Measurements from ENCODE around the gene TUBA1C. TPM values are rescaled to one million over a fixed set of nuclear protein-coding genes. Genes with fewer than 3 reads are reported as not detected.
"Not testable (repeated sequence)": the region's sequence is repeated elsewhere in the genome, so short reads cannot be mapped to it uniquely, and the experiment has no call there.

The TUBA1C gene
- total RNA-seq, 2 experiments from 2014 or later: 276 to 338 TPM

DNA sequence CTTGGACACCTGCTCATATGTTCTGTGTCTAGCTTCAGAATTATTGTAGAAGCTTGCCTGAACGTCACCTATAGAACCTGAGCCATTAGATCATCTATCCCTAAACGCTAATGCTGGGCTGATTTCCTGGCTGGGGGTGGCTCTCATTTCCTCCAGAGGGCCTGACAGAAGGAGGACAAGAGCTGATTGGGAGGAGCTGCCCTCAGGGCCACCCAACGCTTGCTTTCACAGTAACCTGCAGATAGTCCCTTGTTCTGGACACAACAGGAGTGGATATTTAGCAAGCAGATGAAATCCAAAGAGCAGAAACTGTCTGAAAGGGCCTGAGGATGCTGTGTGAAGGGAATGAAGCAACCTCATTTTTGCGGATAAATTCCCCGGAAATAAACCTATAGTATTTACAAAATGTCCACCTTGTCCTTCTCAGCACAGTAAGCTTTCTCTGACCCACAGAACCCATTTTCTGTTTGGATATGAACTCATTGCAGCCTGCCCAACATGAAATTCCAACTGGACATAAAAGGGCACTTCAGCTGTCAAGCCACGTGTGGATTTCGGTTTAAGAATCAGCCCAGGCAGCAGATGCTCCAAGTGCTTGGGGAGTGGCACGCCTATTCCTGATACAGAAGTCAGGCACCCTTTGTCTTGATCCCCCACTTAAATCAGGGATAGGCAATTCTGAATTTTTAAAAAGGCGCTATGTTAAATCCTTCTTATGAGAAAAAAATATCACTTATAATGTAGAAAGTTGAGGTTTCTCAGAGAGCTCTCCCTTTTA is 32.8 kb upstream of the TUBA1C start:
- Mint-ChIP-seq H3K4me1 (peaks cover 20% of the 10 kb centered on the region), H3K36me3 (ENCODE audit: low read depth) (no peaks in the 10 kb centered on the region), H3K4me3 (no peak overlapping the region), H3K27me3 (no peaks in the 10 kb centered on the region), H3K9me3 (ENCODE audit: low read depth) (no peaks in the 10 kb centered on the region), H3K27ac (no peak overlapping the region)
- ATAC-seq (no peak), DNase-seq (no peak)
- ChIA-PET CTCF (interaction anchor here (0.5 to 3.5 kb wide), 9 partner anchors 11 to 466 kb away, joined by 3 to 19 read pairs (median 3); partner anchors contain the start of genes RHEBL1 and TUBA1A), POLR2A (no interaction called here)
- intact Hi-C loops (cut with DNase I, micrococcal nuclease): no loop called here

DNA sequence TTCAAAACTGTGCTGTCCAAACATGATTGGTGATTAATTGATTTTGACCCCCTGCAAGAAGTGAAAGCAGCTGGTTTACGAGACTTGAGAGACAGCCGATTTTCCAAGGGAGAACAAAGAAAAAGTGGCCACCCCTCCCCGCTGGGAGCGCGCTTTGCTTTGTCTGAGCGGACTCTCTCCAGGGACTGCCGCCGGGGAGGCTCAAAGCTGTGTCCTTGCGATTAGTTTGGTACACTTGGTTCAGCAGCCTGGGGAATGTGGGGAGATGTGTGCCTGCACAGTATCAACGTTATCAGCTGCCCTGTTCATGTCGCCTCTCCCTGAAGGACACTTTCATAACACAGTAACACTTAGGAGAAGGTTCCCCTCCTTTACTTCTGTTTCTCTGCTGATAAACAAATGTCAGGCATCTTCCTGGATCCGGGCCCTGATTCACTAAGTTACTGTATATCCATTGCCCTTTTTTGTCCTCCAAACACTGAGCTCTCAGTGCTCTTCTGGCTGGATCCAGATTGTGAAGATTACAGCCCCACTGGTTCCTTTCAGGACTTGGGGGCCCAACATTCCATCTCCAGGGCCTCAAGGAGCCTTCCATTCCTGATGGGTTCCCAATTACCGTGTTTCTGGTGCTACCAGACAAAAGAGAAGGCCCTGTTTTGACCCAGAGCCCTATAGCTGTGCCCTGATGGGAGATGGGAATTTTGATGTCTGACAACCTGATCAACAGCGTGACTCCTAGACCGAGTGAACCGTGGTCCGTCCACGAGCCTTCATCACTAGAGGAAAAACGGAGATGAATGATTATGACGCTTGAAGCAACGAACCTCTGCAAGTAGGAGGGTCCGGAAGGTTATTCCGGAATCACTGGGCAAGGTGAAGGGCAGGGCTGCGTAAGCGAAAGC is 31.7 kb upstream of the TUBA1C start:
- H3K9me3 Mint-ChIP-seq (ENCODE audit: low read depth): no peaks in the 10 kb centered on the region
- H3K27ac Mint-ChIP-seq: peak overlapping the region; percentile 83
- H3K27me3 Mint-ChIP-seq: no peaks in the 10 kb centered on the region
- peak overlapping the region; percentile 76 for H3K4me3 Mint-ChIP-seq
- CTCF ChIA-PET: interaction anchor here (0.5 to 3.5 kb wide), 12 partner anchors 10 to 465 kb away, joined by 3 to 19 read pairs (median 4); partner anchors contain the start of genes RHEBL1 and TUBA1A
- H3K4me1 Mint-ChIP-seq: peaks cover 20% of the 10 kb centered on the region
- POLR2A ChIA-PET: interaction anchor here (0.6 to 2.7 kb wide), 3 partner anchors 38 to 134 kb away, joined by 5 to 17 read pairs (median 8); partner anchors contain the start of gene TUBA1B
- intact Hi-C loops (cut with DNase I, micrococcal nuclease): no loop called here
- DNase-seq (no peak), ATAC-seq (no peak)
- no peaks in the 10 kb centered on the region for H3K36me3 Mint-ChIP-seq (ENCODE audit: low read depth)

DNA sequence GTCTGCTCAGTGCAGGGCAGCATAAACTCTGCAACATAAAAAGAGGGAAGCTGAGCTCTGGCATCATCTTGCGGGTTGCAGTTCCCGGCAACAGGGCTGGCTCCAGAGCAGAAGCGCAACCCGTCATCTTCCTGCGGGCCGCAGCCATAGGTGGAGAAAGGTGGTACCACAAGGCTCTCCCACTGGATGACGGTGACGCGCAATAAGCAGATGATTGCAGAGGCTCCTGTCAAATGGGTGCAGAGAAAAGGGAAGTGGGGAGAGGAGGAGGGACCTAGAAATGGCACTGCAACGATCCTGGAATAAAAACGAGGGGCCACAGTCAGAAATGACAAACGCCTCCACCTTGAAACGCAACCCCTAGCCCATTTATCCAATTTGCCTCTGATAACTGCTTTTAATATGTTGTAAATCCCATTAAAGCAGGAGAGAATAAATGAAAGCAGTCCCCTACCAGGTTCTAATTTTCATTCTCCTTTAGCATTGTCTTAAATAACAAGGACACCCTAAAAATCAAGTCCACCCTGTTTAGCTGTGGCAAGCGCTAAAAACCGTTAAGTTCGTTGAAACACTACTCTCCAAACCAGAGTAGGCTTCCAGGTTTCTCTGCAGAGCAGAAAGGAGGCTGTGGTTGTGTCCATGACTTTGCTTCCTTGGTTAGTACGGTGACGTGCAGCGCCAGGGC is 30.9 kb upstream of the TUBA1C start:
- ATAC-seq (peak; percentile 51), DNase-seq (peak; percentile 66)
- Mint-ChIP-seq H3K4me1 (peaks cover 20% of the 10 kb centered on the region), H3K4me3 (peak overlapping the region; percentile 76), H3K9me3 (ENCODE audit: low read depth) (no peaks in the 10 kb centered on the region), H3K27me3 (no peaks in the 10 kb centered on the region), H3K27ac (peak overlapping the region; percentile 83), H3K36me3 (ENCODE audit: low read depth) (no peaks in the 10 kb centered on the region)
- intact Hi-C loops (cut with DNase I, micrococcal nuclease): loop anchor here (1.0 to 2.0 kb wide), 8 partner anchors 31 to 518 kb away; partner anchors contain the start of genes TUBA1C (in 2 of the 2), CCNT1 (in 1 of the 2), LMBR1L (in 1 of the 2) and MCRS1 (in 1 of the 2)
- POLR2A ChIA-PET: interaction anchor here (0.6 to 2.7 kb wide), 3 partner anchors 37 to 133 kb away, joined by 5 to 17 read pairs (median 8); partner anchors contain the start of gene TUBA1B
- CTCF ChIA-PET: interaction anchor here (0.6 to 3.5 kb wide), 10 partner anchors 9 to 328 kb away, joined by 3 to 19 read pairs (median 4); partner anchors contain the start of genes RHEBL1 and TUBA1A

DNA sequence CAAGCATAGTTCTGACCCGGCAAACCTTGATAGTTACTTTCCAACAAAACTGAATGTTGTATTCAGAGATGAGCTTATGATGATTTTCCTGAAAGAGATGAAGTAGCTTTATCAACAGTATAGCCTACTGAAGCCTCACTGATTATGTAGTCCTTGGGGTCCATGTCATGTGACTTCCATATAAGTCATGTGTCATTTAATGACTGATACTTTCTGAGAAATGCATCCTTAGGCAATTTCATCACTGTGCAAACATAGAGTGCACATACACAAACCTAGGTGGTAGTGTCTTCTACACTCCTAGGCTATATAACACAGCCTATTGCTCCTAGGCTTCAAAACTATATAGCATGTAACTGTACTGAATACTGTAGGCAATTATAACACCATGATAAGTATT is 28.5 kb upstream of the TUBA1C start:
- CTCF ChIA-PET: interaction anchor here (0.5 to 2.2 kb wide), 8 partner anchors 7 to 472 kb away, joined by 3 to 14 read pairs (median 4); partner anchors contain the start of gene TUBA1B
- H3K36me3 Mint-ChIP-seq (ENCODE audit: low read depth): no peaks in the 10 kb centered on the region
- ATAC-seq (peak; percentile 21), DNase-seq (no peak)
- peaks cover 2% of the 10 kb centered on the region for H3K27me3 Mint-ChIP-seq
- POLR2A ChIA-PET: interaction anchor here (0.6 kb wide), 1 partner anchor 1197 kb away, joined by 3 read pairs; no protein-coding TSS in a partner anchor
- H3K4me3 Mint-ChIP-seq: no peak overlapping the region
- H3K9me3 Mint-ChIP-seq (ENCODE audit: low read depth): no peaks in the 10 kb centered on the region
- peaks cover 20% of the 10 kb centered on the region for H3K4me1 Mint-ChIP-seq
- peak overlapping the region; percentile 52 for H3K27ac Mint-ChIP-seq
- intact Hi-C loops (cut with DNase I, micrococcal nuclease): loop anchor here in 1 of 2 experiments (5.0 kb wide), 1 partner anchor 239 kb away; the partner anchor contains the start of gene DDN

DNA sequence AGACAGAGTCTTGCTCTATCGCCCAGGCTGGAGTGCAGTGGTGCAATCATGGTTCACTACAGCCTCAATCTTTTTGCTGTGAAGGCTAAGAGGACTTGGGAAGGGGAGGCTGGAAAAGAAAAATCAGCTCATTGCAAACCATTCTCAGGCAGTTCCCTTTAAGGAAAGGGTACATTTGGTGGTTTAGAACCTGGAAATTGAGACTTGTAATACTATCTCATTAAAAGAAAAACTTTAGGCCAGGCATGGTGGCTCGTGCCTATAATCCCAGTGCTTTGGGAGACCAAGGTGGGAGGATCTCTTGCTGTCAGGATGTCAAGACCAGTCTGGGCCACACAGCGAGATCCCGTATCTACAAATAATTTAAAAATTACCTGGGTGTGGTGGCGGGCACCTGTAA is 21.3 kb upstream of the TUBA1C start:
- ChIA-PET CTCF (interaction anchor here (0.6 to 2.2 kb wide), 12 partner anchors 8 to 200 kb away, joined by 3 to 9 read pairs (median 3); no protein-coding TSS in a partner anchor), POLR2A (interaction anchor here (0.6 to 0.7 kb wide), 3 partner anchors 21 to 1838 kb away, joined by 3 to 6 read pairs (median 4); partner anchors contain the start of gene TUBA1C)
- Mint-ChIP-seq H3K27ac (no peak overlapping the region), H3K27me3 (peaks cover 2% of the 10 kb centered on the region), H3K9me3 (ENCODE audit: low read depth) (no peaks in the 10 kb centered on the region), H3K4me1 (no peaks in the 10 kb centered on the region), H3K4me3 (no peak overlapping the region), H3K36me3 (ENCODE audit: low read depth) (no peaks in the 10 kb centered on the region)
- ATAC-seq (no peak), DNase-seq (no peak)
- intact Hi-C loops (cut with DNase I, micrococcal nuclease): no loop called here

DNA sequence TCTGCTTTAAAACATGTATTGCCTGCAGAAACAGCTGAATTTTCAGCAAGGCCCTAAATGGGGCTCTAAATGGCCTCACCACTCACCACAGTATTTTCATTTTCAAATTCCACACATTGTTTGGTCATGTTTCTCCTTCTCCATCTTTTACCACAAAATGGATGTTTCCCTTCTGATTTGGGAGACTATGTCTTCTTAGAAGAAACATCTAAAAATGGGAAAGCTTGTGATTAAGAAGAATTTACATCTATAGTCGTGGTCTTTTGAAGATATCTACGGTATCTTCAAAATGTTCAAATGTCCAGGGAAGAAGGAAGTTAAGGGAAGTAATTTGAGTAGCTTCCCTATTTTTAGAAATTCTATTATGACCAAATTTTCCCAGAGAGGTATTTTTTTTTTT is 20.7 kb upstream of the TUBA1C start:
- Mint-ChIP-seq H3K36me3 (ENCODE audit: low read depth) (no peaks in the 10 kb centered on the region), H3K4me1 (no peaks in the 10 kb centered on the region), H3K4me3 (no peak overlapping the region), H3K27ac (no peak overlapping the region), H3K9me3 (ENCODE audit: low read depth) (no peaks in the 10 kb centered on the region), H3K27me3 (peaks cover 2% of the 10 kb centered on the region)
- intact Hi-C loops (cut with DNase I, micrococcal nuclease): no loop called here
- CTCF ChIA-PET: interaction anchor here (0.6 to 2.2 kb wide), 9 partner anchors 9 to 201 kb away, joined by 3 to 9 read pairs (median 3); no protein-coding TSS in a partner anchor
- DNase-seq: no peak
- ATAC-seq: no peak
- POLR2A ChIA-PET: interaction anchor here (0.6 to 0.7 kb wide), 3 partner anchors 21 to 401 kb away, joined by 4 to 6 read pairs (median 4); partner anchors contain the start of gene TUBA1C

DNA sequence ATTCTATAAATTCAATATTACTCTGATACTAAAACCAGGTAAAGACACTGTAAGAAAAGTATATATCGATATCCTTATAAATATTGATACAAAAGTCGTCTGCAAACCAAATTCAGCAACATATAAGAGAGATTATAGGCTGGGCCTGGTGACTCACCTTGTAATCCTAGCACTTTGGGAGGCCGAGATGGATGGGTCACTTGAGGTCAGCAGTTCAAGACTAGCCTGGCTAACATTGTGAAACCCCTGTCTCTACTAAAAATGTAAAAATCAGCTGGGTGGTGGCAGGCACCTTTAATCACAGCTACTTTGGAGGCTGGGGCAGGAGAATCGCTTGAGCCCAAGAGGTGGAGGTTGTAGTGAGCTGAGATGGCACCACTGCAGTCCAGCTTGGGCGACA is 13.5 kb upstream of the TUBA1C start:
- Mint-ChIP-seq H3K4me3 (no peak overlapping the region), H3K4me1 (peaks cover 3% of the 10 kb centered on the region), H3K9me3 (ENCODE audit: low read depth) (no peaks in the 10 kb centered on the region), H3K27ac (no peak overlapping the region), H3K36me3 (ENCODE audit: low read depth) (no peaks in the 10 kb centered on the region), H3K27me3 (no peaks in the 10 kb centered on the region)
- ATAC-seq (no peak), DNase-seq (no peak)
- ChIA-PET CTCF (interaction anchor here (0.6 to 1.0 kb wide), 3 partner anchors 12 to 254 kb away, joined by 3 read pairs; no protein-coding TSS in a partner anchor), POLR2A (no interaction called here)
- intact Hi-C loops (cut with DNase I, micrococcal nuclease): no loop called here

DNA sequence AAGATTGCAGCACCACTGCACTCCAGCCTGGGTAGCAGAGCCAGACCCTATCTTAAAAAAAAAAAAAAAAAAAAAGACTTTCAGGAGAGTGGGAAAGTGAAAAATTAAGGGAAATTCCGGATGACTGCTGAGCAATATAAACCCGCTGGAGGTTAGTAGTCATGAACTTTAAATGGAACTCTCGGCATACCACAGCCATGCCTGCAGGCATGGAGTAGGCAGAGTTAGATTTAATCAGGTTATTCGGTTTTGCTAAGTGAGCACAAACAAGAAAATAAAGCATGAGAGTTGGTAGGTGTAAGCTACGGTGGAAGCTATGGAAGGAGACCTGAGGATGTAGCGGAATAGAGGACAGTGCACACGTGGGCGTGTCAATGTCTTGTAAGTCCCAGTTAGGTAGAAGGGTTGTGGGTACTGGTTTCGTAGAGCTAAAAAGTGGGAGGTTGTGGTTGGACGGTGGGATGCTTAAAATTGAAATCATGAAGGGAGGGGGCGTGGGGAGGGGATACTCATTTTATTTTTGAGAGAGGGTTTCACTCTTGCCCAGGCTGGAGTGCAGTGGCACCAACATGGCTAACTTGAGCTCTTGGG is 11.8 kb upstream of the TUBA1C start:
- Mint-ChIP-seq H3K4me3 (no peak overlapping the region), H3K9me3 (ENCODE audit: low read depth) (no peaks in the 10 kb centered on the region), H3K4me1 (peaks cover 3% of the 10 kb centered on the region), H3K36me3 (ENCODE audit: low read depth) (no peaks in the 10 kb centered on the region), H3K27me3 (no peaks in the 10 kb centered on the region), H3K27ac (no peak overlapping the region)
- no peak for DNase-seq
- ChIA-PET CTCF (interaction anchor here (0.8 to 3.1 kb wide), 4 partner anchors 11 to 209 kb away, joined by 3 to 12 read pairs (median 3); no protein-coding TSS in a partner anchor), POLR2A (no interaction called here)
- peak; percentile 81 for ATAC-seq
- intact Hi-C loops (cut with DNase I, micrococcal nuclease): no loop called here

DNA sequence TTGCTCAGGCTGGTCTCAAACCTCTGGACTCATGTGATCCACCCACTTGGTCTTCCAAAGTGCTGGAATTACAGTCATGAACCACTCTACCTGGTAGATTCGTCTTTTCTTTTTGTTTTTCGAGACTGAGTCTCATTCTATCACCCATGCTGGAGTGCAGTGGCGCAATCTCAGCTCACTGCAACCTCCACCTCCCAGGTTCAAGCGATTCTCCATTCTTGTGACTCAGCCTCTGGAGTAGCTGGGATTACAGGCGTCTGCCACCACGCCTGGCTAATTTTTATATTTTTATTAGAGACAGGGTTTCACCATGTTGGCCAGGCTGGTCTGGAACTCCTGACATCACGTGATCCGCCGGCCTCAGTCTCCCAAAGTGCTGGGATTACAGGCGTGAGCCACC is 9.4 kb upstream of the TUBA1C start:
- H3K9me3 Mint-ChIP-seq (ENCODE audit: low read depth); H3K4me3 Mint-ChIP-seq; H3K27me3 Mint-ChIP-seq; ATAC-seq; intact Hi-C loops (cut with DNase I, micrococcal nuclease); H3K4me1 Mint-ChIP-seq; POLR2A ChIA-PET; DNase-seq; H3K36me3 Mint-ChIP-seq (ENCODE audit: low read depth); H3K27ac Mint-ChIP-seq: not testable (repeated sequence)
- CTCF ChIA-PET: interaction anchor here (1.2 to 3.1 kb wide), 2 partner anchors 8 to 20 kb away, joined by 4 to 12 read pairs; no protein-coding TSS in a partner anchor

All from activated CD4-positive, alpha-beta T cell treated with anti-CD3 and anti-CD28 coated beads for 36 hours (primary cell).